Activated naive CD4-positive, alpha-beta T cell (primary cell): Measurements from ENCODE around the gene SLC24A3.
A peak's percentile ranks its signal among the peaks of the same experiment; 100 is the strongest.

Experiments
- DNase-seq, 4 experiments: peaks; one replicate each; lab custom pipeline; 2025; lab: John Stamatoyannopoulos, UW

Gene SLC24A3

DNA sequence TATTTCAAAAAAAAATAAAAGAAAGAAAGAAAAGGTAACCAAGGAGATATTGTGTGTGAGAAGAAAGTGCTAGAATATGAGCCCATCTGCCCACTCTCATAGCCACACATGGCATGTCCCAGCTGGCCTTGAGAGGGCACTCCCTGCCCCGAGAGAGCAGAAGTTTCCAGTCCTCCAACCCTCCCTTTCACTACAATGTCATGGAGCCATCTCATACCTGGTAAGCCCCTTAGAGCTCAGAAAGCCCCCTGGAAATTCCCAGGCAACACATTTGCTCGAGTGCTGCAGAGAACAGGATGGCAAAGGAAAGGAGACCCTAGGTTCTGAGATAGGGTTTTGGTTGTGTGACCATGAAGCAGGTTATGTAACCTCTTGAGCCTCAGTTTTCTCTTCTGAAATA lies 469.8 kb downstream of the SLC24A3 start:
- no peak for DNase-seq

- DNase-seq: no peak
Measured at GRCh38 chr20:19683188-19683587, 470.7 kb downstream of the SLC24A3 start.

DNA sequence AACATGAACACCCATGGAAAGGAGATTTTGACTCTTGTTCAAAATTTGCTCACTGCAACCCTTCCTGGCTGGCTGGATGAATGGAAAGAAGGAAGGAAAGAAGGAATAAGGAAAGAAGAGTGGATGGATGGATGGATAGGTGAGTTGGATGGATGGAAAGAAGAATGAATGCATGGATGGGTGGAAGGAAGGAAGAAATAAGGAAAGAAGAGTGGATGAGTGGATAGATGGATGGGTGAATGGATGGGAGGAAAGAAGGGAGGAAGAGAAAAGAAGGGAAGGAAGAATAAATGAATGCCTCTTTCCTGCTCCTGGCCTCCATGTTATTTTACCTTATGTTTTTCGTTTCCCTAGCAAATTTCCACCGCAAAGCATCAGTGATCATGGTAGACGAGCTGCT lies 471.4 kb downstream of the SLC24A3 start:
- no peak for DNase-seq

DNA sequence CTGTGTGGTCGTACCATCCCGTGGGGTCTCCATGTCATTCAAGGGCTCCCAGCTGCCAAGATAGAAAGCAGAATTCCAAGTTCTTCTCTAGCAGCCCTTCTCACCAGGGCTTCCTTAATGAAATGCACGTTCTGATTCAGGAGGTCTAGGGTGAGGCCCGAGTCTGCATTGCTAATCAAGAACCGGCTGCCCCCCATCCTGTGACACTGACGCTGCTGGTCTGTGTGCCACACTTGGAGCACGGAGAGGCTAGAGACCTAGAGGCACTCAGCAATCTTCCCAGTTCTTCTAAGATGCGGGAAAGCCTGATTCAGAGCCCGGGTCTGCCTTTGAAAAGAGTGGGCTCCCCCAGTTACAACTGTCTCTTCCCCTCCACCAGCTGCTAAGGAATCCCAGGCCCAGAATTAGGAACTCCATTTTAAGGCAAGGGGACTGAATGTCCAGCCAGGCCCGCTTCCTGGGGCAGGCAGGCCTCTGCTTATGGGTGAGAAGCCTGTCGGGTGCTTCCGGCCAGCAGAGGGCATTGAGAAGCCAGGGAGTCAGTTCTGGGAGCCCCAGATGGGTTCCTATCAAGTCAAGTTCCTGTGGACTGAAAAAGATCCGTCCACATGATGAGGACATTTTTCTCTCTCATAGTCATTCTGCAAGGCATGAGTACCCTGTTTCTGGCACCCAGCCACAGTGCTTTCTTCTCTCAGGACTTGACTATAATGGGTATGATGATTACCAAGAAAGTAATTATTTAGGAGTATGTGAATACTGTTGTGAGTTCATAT lies 475.8 kb downstream of the SLC24A3 start:
- DNase-seq: no peak

DNA sequence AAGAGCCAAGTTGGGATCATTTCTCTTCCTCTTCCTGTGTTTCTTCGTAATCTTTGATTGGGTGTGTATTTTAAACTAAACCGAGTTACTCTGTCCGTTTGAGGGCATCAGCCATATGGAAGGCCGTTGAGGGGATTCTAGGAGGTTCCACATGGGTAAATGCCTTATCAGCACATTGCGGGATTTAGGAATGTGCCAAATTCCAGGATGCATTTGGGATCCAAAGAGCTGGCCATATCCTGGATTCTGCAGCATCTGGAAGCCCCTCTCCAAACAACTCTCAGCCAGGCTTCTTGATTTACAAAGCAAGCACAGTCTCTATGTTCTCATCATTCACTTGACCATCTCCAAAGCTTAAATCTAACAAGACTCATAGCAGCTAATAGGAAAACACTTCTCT lies 478.0 kb downstream of the SLC24A3 start:
- DNase-seq: no peak

- no peak for DNase-seq
Measured at GRCh38 chr20:19691125-19691524, 478.7 kb downstream of the SLC24A3 start.

DNA sequence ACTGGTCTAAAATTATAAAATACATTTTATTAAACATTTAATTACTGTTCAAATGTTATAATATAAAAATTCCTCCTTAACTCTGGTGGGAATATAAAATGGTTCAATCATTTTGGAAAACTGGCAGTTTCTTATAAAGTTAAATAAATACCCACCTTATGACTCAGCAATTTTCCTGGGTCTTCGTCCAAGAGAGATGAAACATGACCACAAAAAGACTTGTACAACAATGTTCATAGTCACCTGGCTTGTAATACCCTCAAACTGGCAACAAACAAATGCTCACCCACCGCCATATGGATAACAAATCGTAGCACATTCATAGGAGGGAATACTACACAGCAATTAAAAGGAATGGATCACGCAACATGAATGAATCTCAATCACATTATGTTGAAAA lies 479.7 kb downstream of the SLC24A3 start:
- no peak for DNase-seq

GRCh38 chr20:19692685-19693119 lies 480.3 kb downstream of the SLC24A3 start:
- DNase-seq: peak; percentile 3 to 11 (median 8)

DNA sequence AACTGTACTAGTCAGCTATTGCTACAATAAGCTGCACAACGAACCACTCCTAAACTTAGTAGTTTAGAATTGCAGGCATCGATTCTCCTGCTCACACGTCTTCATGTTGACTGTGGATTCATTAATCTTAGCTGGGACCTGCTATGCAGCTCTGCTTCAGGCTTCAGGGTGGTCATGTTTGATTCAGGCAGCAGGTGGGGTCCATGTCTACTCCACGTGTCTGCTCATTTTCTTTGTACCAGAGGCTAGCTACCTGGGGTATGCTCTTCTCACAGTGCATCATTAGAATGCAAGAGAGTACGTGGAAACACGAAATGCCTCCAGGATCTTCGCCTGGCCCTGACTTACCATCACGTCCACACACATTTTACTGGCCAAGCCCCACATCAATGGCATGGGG lies 481.1 kb downstream of the SLC24A3 start:
- no peak for DNase-seq

- DNase-seq: no peak
Measured at GRCh38 chr20:19695081-19695480, 482.6 kb downstream of the SLC24A3 start.

DNA sequence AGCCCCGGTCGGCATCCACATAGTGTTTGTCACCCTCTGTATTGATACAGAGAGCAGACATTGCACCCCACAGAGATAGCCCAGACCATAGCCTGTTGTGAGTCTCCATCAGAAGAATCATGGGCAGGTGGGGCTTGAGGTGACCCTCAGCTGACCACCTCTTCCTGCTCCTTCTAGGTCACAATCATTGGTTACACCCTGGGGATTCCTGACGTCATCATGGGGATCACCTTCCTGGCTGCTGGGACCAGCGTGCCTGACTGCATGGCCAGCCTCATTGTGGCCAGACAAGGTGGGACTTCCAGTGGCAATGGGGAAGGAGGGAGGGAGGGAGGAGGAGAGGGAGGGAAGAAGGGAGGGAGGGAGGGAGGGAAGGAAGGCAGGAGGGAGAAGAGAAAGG lies 484.2 kb downstream of the SLC24A3 start:
- DNase-seq: no peak

- DNase-seq: no peak
Measured at GRCh38 chr20:19697415-19697814, 485.0 kb downstream of the SLC24A3 start.

DNA sequence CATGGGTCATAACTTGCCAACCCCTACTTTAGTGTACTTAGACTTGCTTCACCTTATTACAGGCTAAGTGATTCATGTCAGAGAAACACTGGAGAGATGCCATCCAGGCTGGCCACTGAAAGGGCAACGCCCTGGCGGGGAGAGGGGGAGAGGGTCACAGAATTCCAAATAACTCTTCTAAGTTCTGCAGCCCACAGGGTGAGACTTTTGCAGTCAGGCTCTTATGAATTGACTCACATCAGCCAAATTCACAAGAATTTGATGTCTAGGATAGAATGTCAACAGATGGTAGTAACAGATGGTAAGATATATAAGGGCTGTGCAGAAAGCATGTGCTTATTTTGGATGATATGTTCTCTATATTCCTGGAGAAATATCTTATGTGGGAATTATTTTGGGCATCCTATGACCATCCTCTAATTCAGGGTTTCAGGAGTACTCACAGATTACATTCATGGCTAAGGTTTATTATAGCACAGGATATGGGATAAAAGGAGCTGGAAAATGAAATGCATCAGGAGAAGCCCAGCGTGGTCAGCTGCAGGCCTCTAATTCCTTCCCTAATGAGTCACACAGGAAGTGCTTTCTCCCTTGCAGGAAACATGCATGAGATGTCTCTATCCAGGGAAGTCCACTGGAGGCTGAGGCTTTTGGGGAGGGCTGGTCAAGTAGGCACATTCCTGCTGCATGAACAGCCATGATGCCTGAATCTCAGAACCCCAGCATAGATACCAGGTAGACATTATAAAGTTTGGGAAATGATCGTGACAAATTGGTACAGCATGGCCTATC lies 486.9 kb downstream of the SLC24A3 start:
- DNase-seq: no peak

DNA sequence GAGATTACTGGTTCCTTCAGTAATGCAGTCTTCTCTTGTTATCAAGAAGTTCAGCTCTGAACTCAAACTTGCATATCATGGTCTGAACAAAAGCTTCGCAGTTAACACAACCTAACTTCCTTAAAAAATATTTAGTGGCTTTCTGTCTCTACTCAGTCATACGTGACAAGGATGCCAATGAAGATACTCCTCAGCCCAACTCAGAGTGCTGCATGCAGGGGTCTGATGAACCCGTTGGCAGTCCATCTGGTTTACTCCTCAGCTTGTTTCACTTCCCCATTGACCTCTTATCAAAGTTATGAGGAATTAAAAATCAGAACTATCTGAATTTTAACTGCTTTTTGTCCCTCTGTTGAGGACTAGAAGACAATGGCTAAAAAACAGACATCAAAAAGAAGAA lies 489.0 kb downstream of the SLC24A3 start:
- DNase-seq: no peak

DNA sequence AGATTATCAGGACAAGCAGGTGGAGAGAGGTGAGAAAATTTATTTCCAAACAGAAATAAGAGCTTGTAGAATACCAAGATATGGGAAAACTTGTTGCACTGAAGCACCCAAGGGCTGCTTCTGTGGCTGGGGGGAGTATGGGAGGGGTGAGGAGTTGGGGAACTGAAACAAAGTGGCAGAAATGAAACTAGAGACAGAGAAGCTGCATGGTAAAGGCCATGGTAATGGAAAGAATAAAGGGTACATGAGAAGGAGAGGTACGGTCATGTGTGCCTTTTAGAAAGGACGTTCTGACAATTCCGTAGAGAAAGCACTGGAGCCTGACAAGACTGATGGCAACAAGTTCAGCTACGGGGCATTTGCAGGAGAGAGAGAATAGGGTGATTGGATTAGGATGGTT lies 494.0 kb downstream of the SLC24A3 start:
- DNase-seq: no peak

DNA sequence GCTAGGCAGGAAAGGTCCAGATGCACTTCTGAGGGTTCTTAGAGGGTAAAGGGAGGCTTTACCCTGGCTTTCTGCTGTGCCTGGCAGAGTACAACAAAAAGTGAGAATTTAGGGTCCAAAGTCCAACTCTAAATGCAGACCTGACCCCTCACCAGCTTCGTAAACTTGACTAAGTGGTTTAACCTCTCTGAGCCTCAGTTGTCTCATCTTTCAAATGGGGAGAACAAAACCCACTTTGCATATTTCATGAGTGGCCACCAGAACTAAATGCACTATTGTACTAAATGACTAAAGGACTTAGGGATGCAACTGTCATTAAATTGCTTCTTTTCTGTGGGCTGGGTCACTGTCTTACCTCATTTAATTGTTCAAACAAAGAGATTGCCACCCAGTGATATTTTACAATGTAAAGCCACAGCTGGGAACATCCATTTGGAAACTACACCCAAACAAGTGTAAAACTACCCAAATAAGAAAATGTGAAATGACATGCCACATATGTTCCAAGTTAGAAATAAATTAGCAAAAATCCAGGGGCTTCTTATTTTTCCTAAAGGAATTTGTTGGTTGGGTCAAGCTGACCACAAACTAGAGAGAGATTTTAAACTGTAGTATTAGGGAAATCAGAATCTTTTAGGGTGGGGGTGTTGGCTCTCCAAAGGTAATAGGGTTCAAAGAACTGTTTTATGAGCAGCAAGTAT lies 497.3 kb downstream of the SLC24A3 start:
- no peak for DNase-seq

DNA sequence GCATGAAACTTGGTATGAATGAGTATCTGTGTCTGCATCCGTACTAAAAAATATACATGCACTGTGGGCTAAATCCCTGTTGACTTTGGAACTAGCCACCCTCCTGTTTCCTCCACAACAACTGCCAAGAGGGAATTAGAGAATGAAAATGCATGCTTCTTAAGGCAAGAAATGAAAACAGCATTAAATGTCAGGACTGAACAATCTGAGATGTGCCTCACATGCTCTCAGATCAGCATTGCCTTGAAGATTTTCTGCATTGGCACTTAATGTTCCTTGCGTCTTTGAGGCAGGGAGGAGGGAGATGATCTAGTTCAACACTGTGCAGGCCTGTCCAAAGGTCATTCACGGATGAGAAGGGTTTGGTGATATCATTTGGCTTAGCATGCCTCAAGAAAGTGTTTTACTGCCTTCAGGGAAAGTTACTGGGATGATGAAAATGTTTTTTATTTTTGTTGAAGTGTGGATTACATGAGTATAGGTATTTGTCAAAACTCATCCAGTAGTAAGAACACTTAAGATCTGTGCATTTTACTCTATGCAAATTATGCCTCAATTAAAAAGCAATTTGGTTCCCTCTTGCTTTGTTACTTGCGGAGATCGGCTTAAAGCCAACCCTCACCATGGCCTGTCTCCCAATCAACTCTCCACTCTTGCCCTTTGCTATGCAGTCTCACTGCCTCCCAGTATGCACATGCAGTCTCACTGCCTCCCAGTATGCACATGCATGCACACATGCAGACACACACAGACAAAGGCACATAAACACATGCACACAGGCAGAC lies 498.1 kb downstream of the SLC24A3 start:
- no peak for DNase-seq

DNA sequence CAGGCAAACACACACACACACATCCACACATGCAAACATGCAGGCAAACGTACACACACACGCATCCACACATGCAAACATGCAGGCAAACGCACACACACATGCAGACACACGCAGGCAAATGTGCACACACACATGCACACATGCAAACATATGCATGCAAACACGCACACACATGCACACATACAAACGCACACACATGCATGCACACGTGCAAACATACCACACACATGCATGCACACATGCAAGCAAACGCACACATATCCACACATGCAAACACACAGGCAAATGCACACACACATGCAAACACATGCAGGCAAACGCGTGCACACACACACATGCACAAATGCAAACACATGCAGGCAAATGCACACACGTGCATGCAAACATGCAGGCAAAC lies 498.7 kb downstream of the SLC24A3 start:
- no peak for DNase-seq

DNA sequence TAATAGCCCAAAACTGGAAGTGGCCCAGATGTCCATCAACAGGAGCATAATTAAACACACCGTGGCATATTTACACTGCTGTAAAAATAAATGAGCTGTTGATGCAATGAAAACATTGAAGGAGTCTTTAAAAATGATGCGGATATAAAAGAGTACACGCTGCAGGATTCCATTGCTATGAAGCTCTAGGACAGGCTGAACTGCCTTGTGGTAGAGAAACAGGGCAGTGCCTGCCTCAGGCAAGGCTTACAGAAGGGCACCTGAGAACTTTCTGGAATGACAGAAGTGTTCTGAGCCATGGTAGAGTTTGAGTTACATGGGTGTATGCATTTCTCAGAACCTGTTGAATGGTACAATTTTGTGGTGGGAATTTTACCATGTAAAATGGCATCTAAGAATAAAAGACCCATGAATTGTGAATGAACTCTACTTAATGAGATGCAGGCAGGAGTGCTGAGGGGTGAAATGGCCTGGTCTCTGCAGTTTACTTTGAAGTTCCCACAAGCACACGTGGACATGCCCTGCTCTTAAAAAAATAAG lies 500.3 kb downstream of the SLC24A3 start:
- no peak for DNase-seq

GRCh38 chr20:19713822-19714578 lies 501.6 kb downstream of the SLC24A3 start:
- no peak for DNase-seq

DNA sequence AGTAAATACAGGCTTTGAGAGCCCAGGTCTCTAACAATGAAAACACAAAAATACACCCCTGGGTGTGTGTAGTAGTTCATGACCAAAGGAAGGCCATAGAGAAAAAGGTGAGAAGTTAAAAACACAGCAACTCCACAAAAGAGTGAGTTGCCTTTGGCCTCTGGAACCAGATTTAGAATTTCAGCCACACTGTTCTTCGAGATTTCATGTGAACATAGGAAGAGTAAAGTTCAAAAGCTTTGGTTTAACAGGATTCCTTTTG lies 502.1 kb downstream of the SLC24A3 start:
- no peak for DNase-seq
